ENCODE results near the gene CLCF1. TPM values are rescaled to one million over a fixed set of nuclear protein-coding genes. Genes with fewer than 3 reads are reported as not detected.

The CLCF1 gene
- total and polyA plus RNA-seq, 2 of the 13 experiments (the other 11 are each of a cell fraction or from before 2014, with no cell fraction given) = 0.49 to 0.78 TPM

DNA sequence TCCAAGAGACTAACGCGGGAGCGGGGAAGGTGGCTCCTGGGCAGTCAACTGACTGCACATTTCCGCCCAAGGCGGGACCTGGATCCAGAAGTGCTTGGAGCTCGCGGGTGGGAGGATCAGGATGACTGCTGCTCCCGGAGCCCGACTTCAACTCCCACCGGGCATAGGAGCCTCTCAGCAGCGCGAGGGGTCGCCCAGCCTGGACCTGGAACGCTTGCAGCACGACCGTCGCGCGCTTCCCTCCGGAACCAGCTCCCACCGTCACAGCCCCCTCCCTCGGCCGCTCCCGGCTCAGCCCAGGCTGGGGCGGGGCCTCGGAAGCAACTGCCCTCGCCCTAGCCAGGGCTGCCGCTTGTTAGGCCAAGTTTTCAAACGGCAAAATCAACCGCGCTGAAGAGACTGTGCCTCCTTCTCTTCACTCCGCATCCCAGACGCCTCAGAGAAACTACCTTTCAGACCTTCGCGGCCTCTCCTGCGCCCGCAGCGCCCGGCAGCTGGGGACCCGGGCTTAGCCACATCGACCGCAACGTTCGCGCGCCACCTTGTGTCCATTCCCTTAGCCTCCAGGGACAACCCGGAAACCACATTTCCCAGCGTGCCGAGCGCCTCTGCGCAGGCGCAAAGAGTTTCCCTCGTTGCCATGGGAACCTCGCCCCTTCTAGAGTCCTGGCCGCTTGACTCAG lies 56.1 kb downstream of the CLCF1 start (continued):
- TF ChIP-seq, protein P1, sequence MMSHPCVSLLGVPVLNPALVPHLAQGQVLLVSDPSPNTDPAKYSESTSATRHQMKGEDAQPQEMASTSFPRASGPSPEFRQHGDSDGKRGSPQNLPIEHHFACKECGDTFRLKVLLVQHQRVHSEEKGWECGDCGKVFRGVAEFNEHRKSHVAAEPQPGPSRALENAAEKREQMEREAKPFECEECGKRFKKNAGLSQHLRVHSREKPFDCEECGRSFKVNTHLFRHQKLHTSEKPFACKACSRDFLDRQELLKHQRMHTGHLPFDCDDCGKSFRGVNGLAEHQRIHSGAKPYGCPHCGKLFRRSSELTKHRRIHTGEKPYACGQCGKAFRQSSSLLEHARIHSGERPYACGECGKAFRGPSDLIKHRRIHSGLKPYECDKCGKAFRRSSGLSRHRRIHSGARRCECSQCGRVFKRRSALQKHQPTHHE (CRISPR knock-in tag; IDR thresholded peaks at IDR 0.05; ENCODE audit: borderline replicate concordance) = no peak; the same call in 1 of the 2 replicates
- TF ChIP-seq JUND (CRISPR knock-in tag; IDR thresholded peaks at IDR 0.05) = no peak
- peak; percentile 73; the same call in 1 of the 2 replicates for TF ChIP-seq SMC3 (IDR thresholded peaks at IDR 0.05; ENCODE audit: low read length)
- TF ChIP-seq ZNF136 (CRISPR knock-in tag; IDR thresholded peaks at IDR 0.05; ENCODE audit: low read depth) = 0 out of 2 replicates have a peak, but pooled peaks have one; percentile 31
- peak; percentile 74 for TF ChIP-seq ZNF337 (CRISPR knock-in tag; IDR thresholded peaks at IDR 0.05; ENCODE audit: borderline replicate concordance, low read depth)
- no peak for TF ChIP-seq HNRNPUL1 (IDR thresholded peaks at IDR 0.05; ENCODE audit: low read depth, low read length)
- no peak for TF ChIP-seq BHLHE40 (IDR thresholded peaks at IDR 0.05; ENCODE audit: low read length)
- TF ChIP-seq MAFK (conservative IDR thresholded peaks at IDR 0.05 in 1 of 2, IDR thresholded peaks at IDR 0.05 in 1 of 2; ENCODE audit: low read length in 2 of 2) = no peak
- TF ChIP-seq ZFP1 (CRISPR knock-in tag; IDR thresholded peaks at IDR 0.05) = 0 out of 2 replicates have a peak, but pooled peaks have one; percentile 54
- no peak for TF ChIP-seq ZNF30 (CRISPR knock-in tag; IDR thresholded peaks at IDR 0.05)
- TF ChIP-seq MIER3 (CRISPR knock-in tag; IDR thresholded peaks at IDR 0.05; ENCODE audit: borderline replicate concordance) = peak; percentile 75; the same call in 1 of the 2 replicates
- TF ChIP-seq, protein P2, sequence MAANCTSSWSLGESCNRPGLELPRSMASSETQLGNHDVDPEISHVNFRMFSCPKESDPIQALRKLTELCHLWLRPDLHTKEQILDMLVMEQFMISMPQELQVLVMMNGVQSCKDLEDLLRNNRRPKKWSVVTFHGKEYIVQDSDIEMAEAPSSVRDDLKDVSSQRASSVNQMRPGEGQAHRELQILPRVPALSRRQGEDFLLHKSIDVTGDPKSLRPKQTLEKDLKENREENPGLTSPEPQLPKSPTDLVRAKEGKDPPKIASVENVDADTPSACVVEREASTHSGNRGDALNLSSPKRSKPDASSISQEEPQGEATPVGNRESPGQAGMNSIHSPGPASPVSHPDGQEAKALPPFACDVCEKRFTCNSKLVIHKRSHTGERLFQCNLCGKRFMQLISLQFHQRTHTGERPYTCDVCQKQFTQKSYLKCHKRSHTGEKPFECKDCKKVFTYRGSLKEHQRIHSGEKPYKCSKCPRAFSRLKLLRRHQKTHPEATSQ (CRISPR knock-in tag; IDR thresholded peaks at IDR 0.05; ENCODE audit: borderline replicate concordance) = no peak
- TF ChIP-seq TARDBP (CRISPR knock-in tag; IDR thresholded peaks at IDR 0.05) = peak; percentile 60; the same call in 1 of the 2 replicates
- peak; percentile 83 for TF ChIP-seq ZFY (CRISPR knock-in tag; IDR thresholded peaks at IDR 0.05)
- peak; percentile 44 for TF ChIP-seq TAF15 (IDR thresholded peaks at IDR 0.05; ENCODE audit: low read depth, low read length, poor library complexity, severe bottlenecking)
- TF ChIP-seq, protein P3, sequence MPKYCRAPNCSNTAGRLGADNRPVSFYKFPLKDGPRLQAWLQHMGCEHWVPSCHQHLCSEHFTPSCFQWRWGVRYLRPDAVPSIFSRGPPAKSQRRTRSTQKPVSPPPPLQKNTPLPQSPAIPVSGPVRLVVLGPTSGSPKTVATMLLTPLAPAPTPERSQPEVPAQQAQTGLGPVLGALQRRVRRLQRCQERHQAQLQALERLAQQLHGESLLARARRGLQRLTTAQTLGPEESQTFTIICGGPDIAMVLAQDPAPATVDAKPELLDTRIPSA (CRISPR knock-in tag; IDR thresholded peaks at IDR 0.05; ENCODE audit: borderline replicate concordance) = no peak
- TF ChIP-seq ZNF558 (CRISPR knock-in tag; IDR thresholded peaks at IDR 0.05; ENCODE audit: borderline replicate concordance) = peak; percentile 83
- TF ChIP-seq HOXA7 (CRISPR knock-in tag; IDR thresholded peaks at IDR 0.05) = no peak
- peak; percentile 46; the same call in 1 of the 2 replicates for TF ChIP-seq NFKB2 (CRISPR knock-in tag; IDR thresholded peaks at IDR 0.05; ENCODE audit: borderline replicate concordance)
- TF ChIP-seq, protein P4, sequence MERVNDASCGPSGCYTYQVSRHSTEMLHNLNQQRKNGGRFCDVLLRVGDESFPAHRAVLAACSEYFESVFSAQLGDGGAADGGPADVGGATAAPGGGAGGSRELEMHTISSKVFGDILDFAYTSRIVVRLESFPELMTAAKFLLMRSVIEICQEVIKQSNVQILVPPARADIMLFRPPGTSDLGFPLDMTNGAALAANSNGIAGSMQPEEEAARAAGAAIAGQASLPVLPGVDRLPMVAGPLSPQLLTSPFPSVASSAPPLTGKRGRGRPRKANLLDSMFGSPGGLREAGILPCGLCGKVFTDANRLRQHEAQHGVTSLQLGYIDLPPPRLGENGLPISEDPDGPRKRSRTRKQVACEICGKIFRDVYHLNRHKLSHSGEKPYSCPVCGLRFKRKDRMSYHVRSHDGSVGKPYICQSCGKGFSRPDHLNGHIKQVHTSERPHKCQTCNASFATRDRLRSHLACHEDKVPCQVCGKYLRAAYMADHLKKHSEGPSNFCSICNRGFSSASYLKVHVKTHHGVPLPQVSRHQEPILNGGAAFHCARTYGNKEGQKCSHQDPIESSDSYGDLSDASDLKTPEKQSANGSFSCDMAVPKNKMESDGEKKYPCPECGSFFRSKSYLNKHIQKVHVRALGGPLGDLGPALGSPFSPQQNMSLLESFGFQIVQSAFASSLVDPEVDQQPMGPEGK (CRISPR knock-in tag; IDR thresholded peaks at IDR 0.05) = peak; percentile 27; the same call in 1 of the 2 replicates
- peak; percentile 91 for TF ChIP-seq HCFC1 (IDR thresholded peaks at IDR 0.05; ENCODE audit: low read depth, low read length)
- no peak for TF ChIP-seq NPAS2 (CRISPR knock-in tag; IDR thresholded peaks at IDR 0.05; ENCODE audit: borderline replicate concordance)
- TF ChIP-seq, protein P5, sequence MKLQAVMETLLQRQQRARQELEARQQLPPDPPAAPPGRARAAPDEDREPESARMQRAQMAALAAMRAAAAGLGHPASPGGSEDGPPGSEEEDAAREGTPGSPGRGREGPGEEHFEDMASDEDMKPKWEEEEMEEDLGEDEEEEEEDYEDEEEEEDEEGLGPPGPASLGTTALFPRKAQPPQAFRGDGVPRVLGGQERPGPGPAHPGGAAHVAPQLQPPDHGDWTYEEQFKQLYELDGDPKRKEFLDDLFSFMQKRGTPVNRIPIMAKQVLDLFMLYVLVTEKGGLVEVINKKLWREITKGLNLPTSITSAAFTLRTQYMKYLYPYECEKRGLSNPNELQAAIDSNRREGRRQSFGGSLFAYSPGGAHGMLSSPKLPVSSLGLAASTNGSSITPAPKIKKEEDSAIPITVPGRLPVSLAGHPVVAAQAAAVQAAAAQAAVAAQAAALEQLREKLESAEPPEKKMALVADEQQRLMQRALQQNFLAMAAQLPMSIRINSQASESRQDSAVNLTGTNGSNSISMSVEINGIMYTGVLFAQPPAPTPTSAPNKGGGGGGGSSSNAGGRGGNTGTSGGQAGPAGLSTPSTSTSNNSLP (IDR thresholded peaks at IDR 0.05; ENCODE audit: low read depth, low read length) = no peak

Data from HepG2 (cell line).